Measurements from ENCODE around the gene TNNC2.

DNA sequence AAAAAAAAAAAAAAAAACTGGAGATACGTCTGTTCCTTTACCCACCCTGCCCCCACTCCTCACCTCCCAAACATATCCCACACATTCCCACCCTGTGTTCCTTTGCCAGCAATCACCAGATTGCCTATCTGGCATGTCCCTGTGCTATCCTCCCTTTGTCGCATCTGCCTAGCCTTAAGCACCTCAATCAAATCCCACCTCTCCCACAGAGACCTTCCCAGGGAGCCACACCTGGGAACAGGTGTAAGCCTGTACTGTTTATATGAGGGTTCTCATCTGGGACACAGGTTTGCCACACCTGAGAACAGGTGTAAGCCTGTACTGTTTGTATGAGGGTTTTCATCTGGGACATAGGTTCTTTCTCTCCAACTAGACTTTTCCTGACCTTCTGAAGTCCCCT lies 52.2 kb downstream of the TNNC2 start:
- TF ChIP-seq POLR2A (IDR thresholded peaks at IDR 0.05) = no peak
- TF ChIP-seq, protein P1, sequence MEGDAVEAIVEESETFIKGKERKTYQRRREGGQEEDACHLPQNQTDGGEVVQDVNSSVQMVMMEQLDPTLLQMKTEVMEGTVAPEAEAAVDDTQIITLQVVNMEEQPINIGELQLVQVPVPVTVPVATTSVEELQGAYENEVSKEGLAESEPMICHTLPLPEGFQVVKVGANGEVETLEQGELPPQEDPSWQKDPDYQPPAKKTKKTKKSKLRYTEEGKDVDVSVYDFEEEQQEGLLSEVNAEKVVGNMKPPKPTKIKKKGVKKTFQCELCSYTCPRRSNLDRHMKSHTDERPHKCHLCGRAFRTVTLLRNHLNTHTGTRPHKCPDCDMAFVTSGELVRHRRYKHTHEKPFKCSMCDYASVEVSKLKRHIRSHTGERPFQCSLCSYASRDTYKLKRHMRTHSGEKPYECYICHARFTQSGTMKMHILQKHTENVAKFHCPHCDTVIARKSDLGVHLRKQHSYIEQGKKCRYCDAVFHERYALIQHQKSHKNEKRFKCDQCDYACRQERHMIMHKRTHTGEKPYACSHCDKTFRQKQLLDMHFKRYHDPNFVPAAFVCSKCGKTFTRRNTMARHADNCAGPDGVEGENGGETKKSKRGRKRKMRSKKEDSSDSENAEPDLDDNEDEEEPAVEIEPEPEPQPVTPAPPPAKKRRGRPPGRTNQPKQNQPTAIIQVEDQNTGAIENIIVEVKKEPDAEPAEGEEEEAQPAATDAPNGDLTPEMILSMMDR (IDR thresholded peaks at IDR 0.05) = no peak

Data from adrenal gland (tissue), 5 donors.